GM12878 (cell line): ENCODE measurements around the gene TBCD. TPM values are rescaled to one million over a fixed set of nuclear protein-coding genes. Genes with fewer than 3 reads are reported as not detected.
A peak's percentile ranks its signal among the peaks of the same experiment; 100 is the strongest.

Experiments
- ATF2 ChIP-seq: IDR thresholded peaks from 2 replicates; pipeline ENCODE4 v1.6.1; 2012; ENCODE audit warnings: low read length, inconsistent platforms
- ATF3 ChIP-seq: IDR thresholded peaks from 2 replicates; pipeline ENCODE4 v1.6.1; 2011; ENCODE audit warnings: low read depth, mild to moderate bottlenecking, low read length, moderate library complexity, borderline replicate concordance; ENCODE audit errors: extremely low read depth
- CHD1 ChIP-seq: IDR thresholded peaks from 2 replicates; pipeline ENCODE4 v1.6.1; 2012; ENCODE audit warnings: low read depth, low read length, improper control_type of control experiment
- DPF2 ChIP-seq: fragments of 450-650 bp; IDR thresholded peaks from 2 replicates; pipeline ENCODE4 v1.6.1; 2017; ENCODE audit warnings: mild to moderate bottlenecking
- E2F4 ChIP-seq: IDR thresholded peaks from 2 replicates; pipeline ENCODE4 v1.6.1; 2012; ENCODE audit warnings: low read depth, low read length, improper control_type of control experiment
- E4F1 ChIP-seq: fragments of 450-650 bp; IDR thresholded peaks from 2 replicates; pipeline ENCODE4 v1.6.1; 2018; ENCODE audit warnings: borderline replicate concordance, mild to moderate bottlenecking; ENCODE audit not compliant: partially characterized antibody
- FOS ChIP-seq: IDR thresholded peaks from 3 replicates; pipeline ENCODE4 v1.6.1; 2011; ENCODE audit warnings: borderline replicate concordance; ENCODE audit not compliant: insufficient read length; ENCODE audit errors: extremely low read depth
- FOXK2 ChIP-seq: fragments of 450-650 bp; IDR thresholded peaks from 2 replicates; pipeline ENCODE4 v1.6.1; 2017; ENCODE audit warnings: mild to moderate bottlenecking, moderate library complexity
- HCFC1 ChIP-seq: fragments of 150-350 bp; IDR thresholded peaks from 2 replicates; pipeline ENCODE4 v1.6.1; 2014; ENCODE audit warnings: low read length
- HSF1 ChIP-seq: fragments of 150-350 bp; IDR thresholded peaks from 2 replicates; pipeline ENCODE4 v1.6.1; 2014; ENCODE audit warnings: mild to moderate bottlenecking, low read depth, low read length
- MAX ChIP-seq: IDR thresholded peaks from 2 replicates; pipeline ENCODE4 v1.6.1; 2012; ENCODE audit warnings: low read depth, low read length, improper control_type of control experiment
- MEF2B ChIP-seq: fragments of 450-650 bp; IDR thresholded peaks from 2 replicates; pipeline ENCODE4 v1.6.1; 2018; ENCODE audit warnings: mild to moderate bottlenecking, moderate library complexity; ENCODE audit not compliant: partially characterized antibody, poor library complexity, severe bottlenecking
- NR2C2 ChIP-seq: IDR thresholded peaks from 2 replicates; pipeline ENCODE4 v1.6.1; 2011; ENCODE audit warnings: borderline replicate concordance, low read depth; ENCODE audit not compliant: control insufficient read depth, insufficient read length
- PAX5 ChIP-seq: IDR thresholded peaks from 2 replicates; pipeline ENCODE4 v1.6.1; 2011; ENCODE audit warnings: low read depth, low read length, borderline replicate concordance
- POLR2AphosphoS5 ChIP-seq: IDR thresholded peaks from 2 replicates; pipeline ENCODE4 v1.6.1; 2011; ENCODE audit warnings: mild to moderate bottlenecking, low read length, inconsistent platforms
- POU2F2 ChIP-seq: IDR thresholded peaks from 3 replicates; pipeline ENCODE4 v1.6.1; 2011; ENCODE audit warnings: low read depth, mild to moderate bottlenecking, low read length, borderline replicate concordance
- RB1 ChIP-seq: fragments of 450-650 bp; formaldehyde crosslinking; IDR thresholded peaks from 2 replicates; pipeline ENCODE4 v1.6.1; 2017; ENCODE audit warnings: mild to moderate bottlenecking, borderline replicate concordance
- RBBP5 ChIP-seq: fragments of 200-600 bp; sonication (generic); conservative IDR thresholded peaks from 2 replicates; pipeline ENCODE4 v1.6.1; 2016
- SIX5 ChIP-seq: IDR thresholded peaks from 2 replicates; pipeline ENCODE4 v1.6.1; 2011; ENCODE audit warnings: mild to moderate bottlenecking, low read depth, low read length, moderate library complexity; ENCODE audit not compliant: severe bottlenecking
- STAT1 ChIP-seq: fragments of 450-650 bp; conservative IDR thresholded peaks from 2 replicates; pipeline ENCODE4 v1.6.1; 2014; ENCODE audit warnings: antibody characterized with exemption, mild to moderate bottlenecking
- ZBED1 ChIP-seq: IDR thresholded peaks from 2 replicates; pipeline ENCODE4 v1.6.1; 2016; ENCODE audit warnings: borderline replicate concordance
- polyA plus RNA-seq, 11 experiments: library from polyadenylated mRNA; depleted of rRNA in 4 of 11; unstranded in 6 of 11; stranded (reverse) in 5 of 11; fragments of >200 nt; fragmentation: Nextera tagmentation in 4 of 11; fragmentation: Illumina TruSeq in 1 of 11; extraction: Ambion mirVana in 4 of 11; extraction: Trizol in 1 of 11; gene quantifications; 1 replicate in 1 of 11; 2 replicates in 10 of 11; pipeline versions ENCODE4 v1.2.1 to v1.2.3, GENCODE V29; 2011 to 2016; ENCODE audit warnings: inconsistent platforms in 2 of 11, missing spikeins in 2 of 11, low read depth in 1 of 11
- total RNA-seq, 4 experiments: library from RNA; depleted of rRNA in 3 of 4; stranded (reverse); fragments of >200 nt in 3 of 4; fragmentation: Illumina TruSeq in 1 of 4; extraction: Trizol in 1 of 4; gene quantifications; 2 replicates each; pipeline versions ENCODE4 v1.2.1 to v1.2.3, GENCODE V29; 2013 to 2021

Gene TBCD
- total and polyA plus RNA-seq, 10 of the 15 experiments (the other 5 are each of a cell fraction or from before 2014, with no cell fraction given): 10.3 to 114 (median 52.4) TPM

- TF ChIP-seq E4F1 (no peak), SIX5 (no peak), STAT1 (no peak), NR2C2 (no peak), ATF2 (no peak), MAX (no peak), HCFC1 (no peak), CHD1 (no peak), MEF2B (peak; percentile 25), POLR2AphosphoS5 (peak; percentile 20; the same call in 1 of the 2 replicates), DPF2 (no peak; the same call in 1 of the 2 replicates), HSF1 (no peak), PAX5 (peak; percentile 100), E2F4 (no peak), RB1 (peak; percentile 50; the same call in 1 of the 2 replicates), FOS (no peak), POU2F2 (no peak; the same call in 2 of the 3 replicates), ZBED1 (no peak), ATF3 (no peak), FOXK2 (0 out of 2 replicates have a peak, but pooled peaks have one; percentile 9), RBBP5 (no peak)
Observed at GRCh38 chr17:82859431-82860403, 107.9 kb downstream of the TBCD start (continued).
